T-cell (primary cell): ENCODE measurements around the gene CFAP54. TPM values are rescaled to one million over a fixed set of nuclear protein-coding genes. Genes with fewer than 3 reads are reported as not detected.

Experiments
- ATAC-seq, 4 experiments: fragments of 200-7000 bp in 3 of 4; fragments of 150-1000 bp in 1 of 4; cut with Tn5 transposase; replicated peaks in 1 of 4; 1 replicate in 3 of 4; 2 replicates in 1 of 4; pipeline ENCODE4 v1.10.0; 2021; ENCODE audit warnings: moderate library complexity in 3 of 4, mild to moderate bottlenecking in 2 of 4, moderate number of reproducible peaks in 1 of 4
- CTCF ChIA-PET, 2 donors: fragments of 300-600 bp; sonication (Branson Sonifier 250); formaldehyde crosslinking; loops; one replicate each; lab custom pipeline; 2022; ENCODE audit warnings: antibody characterized with exemption in 2 of 2; lab: Charles Lee
- POLR2A ChIA-PET, 2 donors: fragments of 300-600 bp; sonication (Branson Sonifier 250); formaldehyde crosslinking; loops; one replicate each; lab custom pipeline; 2022; ENCODE audit warnings: antibody characterized with exemption in 2 of 2; lab: Charles Lee
- DNase-seq, 35 experiments: peaks; one replicate each; pipeline versions ENCODE4 v3.0.0 to v3.0.0-alpha.2; 2013 to 2023
- H3K27ac ChIP-seq: one replicate; pipeline ENCODE4 v1.5.1; 2013; ENCODE audit warnings: low read length
- H3K27me3 ChIP-seq, 2 experiments: replicated peaks in 1 of 2; 1 replicate in 1 of 2; 2 replicates in 1 of 2; pipeline versions ENCODE4 v1.6.1 to v1.7.0; 2013; ENCODE audit warnings: low read length in 1 of 2, mixed read lengths in 1 of 2; ENCODE audit not compliant: control insufficient read depth in 2 of 2, insufficient read depth in 2 of 2; ENCODE audit errors: extremely low read depth in 1 of 2
- H3K36me3 ChIP-seq, 2 donors: 1 replicate in 1 of 2; 2 replicates in 1 of 2; pipeline versions ENCODE4 v1.6.1 to v1.7.0; 2013; ENCODE audit warnings: low read length in 1 of 2; ENCODE audit not compliant: control insufficient read depth in 2 of 2, insufficient read depth in 1 of 2; ENCODE audit errors: extremely low read depth in 1 of 2
- H3K4me1 ChIP-seq, 2 experiments: 1 replicate in 1 of 2; 2 replicates in 1 of 2; pipeline versions ENCODE4 v1.6.1 to v1.7.0; 2013; ENCODE audit warnings: low read length in 2 of 2, mixed read lengths in 1 of 2; ENCODE audit not compliant: insufficient read depth in 2 of 2, control insufficient read depth in 1 of 2; ENCODE audit errors: extremely low read depth in 1 of 2
- H3K4me3 ChIP-seq, 2 donors: 1 replicate in 1 of 2; 2 replicates in 1 of 2; pipeline versions ENCODE4 v1.5.1 to v1.7.0; 2013; ENCODE audit warnings: mild to moderate bottlenecking in 2 of 2, low read length in 1 of 2, moderate library complexity in 1 of 2; ENCODE audit not compliant: control insufficient read depth in 1 of 2; ENCODE audit errors: extremely low read depth in 1 of 2
- H3K9me3 ChIP-seq: 2 replicates; pipeline ENCODE4 v1.7.0; 2013
- H3K27ac Mint-ChIP-seq, 2 donors: one replicate each; pipeline ENCODE4 v1.8.0; 2020 to 2021; ENCODE audit warnings: mild to moderate bottlenecking in 2 of 2, mixed read lengths in 2 of 2
- H3K27me3 Mint-ChIP-seq, 2 donors: one replicate each; pipeline ENCODE4 v1.8.0; 2021 to 2022; ENCODE audit warnings: mixed read lengths in 2 of 2
- H3K36me3 Mint-ChIP-seq: one replicate; pipeline ENCODE4 v1.8.0; 2021; ENCODE audit warnings: mixed read lengths
- H3K4me1 Mint-ChIP-seq, 3 donors: one replicate each; pipeline ENCODE4 v1.8.0; 2020 to 2022; ENCODE audit warnings: mixed read lengths in 3 of 3, mild to moderate bottlenecking in 1 of 3
- H3K4me3 Mint-ChIP-seq, 3 donors: one replicate each; pipeline ENCODE4 v1.8.0; 2020 to 2022; ENCODE audit warnings: mild to moderate bottlenecking in 3 of 3, mixed read lengths in 3 of 3, moderate library complexity in 3 of 3
- H3K9me3 Mint-ChIP-seq, 3 donors: one replicate each; pipeline ENCODE4 v1.8.0; 2020 to 2022; ENCODE audit warnings: mixed read lengths in 3 of 3
- WGBS: methylation state at CpG from one replicate; pipeline ENCODE4 v1.1.5; 2013; ENCODE audit warnings: missing lambda C conversion rate; ENCODE audit not compliant: insufficient coverage; 5-methylcytosine and 5-hydroxymethylcytosine counted together
- total RNA-seq, 35 experiments: library from RNA in 6 of 35; stranded (reverse) in 6 of 35; fragments of 120-200 nt in 1 of 35; gene quantifications; one replicate each; pipeline versions ENCODE4 v1.2.1 to v1.2.4 and lab custom pipeline; 2013 to 2026

Gene CFAP54
- total RNA-seq, 5 donors from 2014 or later (not counting 1 experiment from before 2014, with no cell fraction given), result 0.47 to 0.95 (median 0.90) TPM

GRCh38 chr12:96549341-96549740 lies 60.0 kb downstream of the CFAP54 start:
- H3K4me3 Mint-ChIP-seq, result no peak overlapping the region
- H3K27ac ChIP-seq, result no peak overlapping the region
- no peaks in the 10 kb centered on the region for H3K9me3 ChIP-seq
- peaks cover 19 to 29% of the 10 kb centered on the region in 2 donors for H3K27me3 Mint-ChIP-seq
- no CpG with 5 or more reads among the region's 2 CpGs for WGBS
- ATAC-seq (no peak), DNase-seq (no peak)
- H3K36me3 Mint-ChIP-seq, result no peaks in the 10 kb centered on the region
- no peaks in the 10 kb centered on the region for H3K4me1 Mint-ChIP-seq
- ChIA-PET CTCF (no interaction called here), POLR2A (no interaction called here)
- no peaks in the 10 kb centered on the region for H3K4me1 ChIP-seq
- H3K27ac Mint-ChIP-seq, result no peak overlapping the region
- H3K4me3 ChIP-seq, result no peak overlapping the region
- H3K36me3 ChIP-seq, result no peaks in the 10 kb centered on the region
- H3K27me3 ChIP-seq, result peaks cover 0 to 12% of the 10 kb centered on the region in 2 experiments
- peaks cover 0 to 3% (median 2%) of the 10 kb centered on the region in 3 donors for H3K9me3 Mint-ChIP-seq

GRCh38 chr12:96570579-96570978 lies 81.2 kb downstream of the CFAP54 start:
- no peaks in the 10 kb centered on the region for H3K9me3 ChIP-seq
- no peaks in the 10 kb centered on the region for H3K4me1 ChIP-seq
- ATAC-seq (no peak), DNase-seq (no peak)
- H3K9me3 Mint-ChIP-seq, result peaks cover 0 to under 1% (median 0%) of the 10 kb centered on the region in 3 donors
- no peaks in the 10 kb centered on the region for H3K27me3 ChIP-seq
- CTCF ChIA-PET, result no interaction called here
- peaks cover 15 to 23% of the 10 kb centered on the region in 2 donors for H3K27me3 Mint-ChIP-seq
- no peak overlapping the region for H3K4me3 ChIP-seq
- no peak overlapping the region for H3K27ac Mint-ChIP-seq
- H3K36me3 Mint-ChIP-seq, result no peaks in the 10 kb centered on the region
- H3K27ac ChIP-seq, result no peak overlapping the region
- H3K4me1 Mint-ChIP-seq, result peaks cover 0 to 8% (median 7%) of the 10 kb centered on the region in 3 donors
- H3K36me3 ChIP-seq, result no peaks in the 10 kb centered on the region
- POLR2A ChIA-PET, result no interaction called here
- peak overlapping the region in 1 of 3 donors; percentile 29 for H3K4me3 Mint-ChIP-seq

DNA sequence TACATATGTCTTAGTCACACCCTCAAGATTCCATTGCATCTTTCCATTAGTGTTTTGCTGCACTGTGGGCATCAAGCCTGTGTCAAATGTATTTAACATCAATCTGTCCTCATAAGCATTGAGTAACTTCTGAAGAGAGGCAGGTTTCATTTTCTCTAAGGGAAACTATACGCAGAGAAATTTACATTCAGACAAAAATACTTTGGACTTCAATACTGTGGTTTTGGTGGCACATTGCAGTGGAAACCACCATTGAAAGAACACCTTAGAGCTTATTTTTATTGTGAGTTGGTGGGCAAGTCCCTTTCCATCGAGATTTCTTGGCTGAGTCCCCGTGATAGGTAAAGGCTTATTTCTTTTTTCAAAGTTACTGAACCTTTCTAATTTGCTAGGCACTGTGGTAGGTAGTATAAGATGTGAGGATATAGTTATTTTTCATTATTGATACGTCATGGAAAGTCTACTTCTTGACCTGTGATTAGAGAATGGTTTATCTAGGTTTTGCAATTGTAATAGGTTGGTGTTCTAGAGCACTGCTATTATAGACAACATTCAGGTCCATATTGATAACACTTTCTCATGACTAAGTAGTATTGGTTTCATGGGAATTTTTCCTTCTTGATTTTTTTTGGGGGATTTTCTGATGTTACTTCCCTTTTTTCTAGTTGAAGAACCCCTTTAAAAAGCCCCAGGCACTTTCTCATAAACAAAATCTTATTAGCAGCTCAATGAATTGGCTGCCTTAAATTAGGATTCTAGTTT lies 81.9 kb downstream of the CFAP54 start:
- H3K27me3 ChIP-seq, result no peaks in the 10 kb centered on the region
- ChIA-PET POLR2A (no interaction called here), CTCF (no interaction called here)
- ATAC-seq (peak in 1 of 4 experiments; percentile 54), DNase-seq (peak in 1 of 35 experiments; percentile 9)
- H3K27me3 Mint-ChIP-seq, result peaks cover 10 to 18% of the 10 kb centered on the region in 2 donors
- no peaks in the 10 kb centered on the region for H3K36me3 ChIP-seq
- H3K4me1 Mint-ChIP-seq, result peaks cover 0 to 8% (median 7%) of the 10 kb centered on the region in 3 donors
- no peaks in the 10 kb centered on the region for H3K9me3 ChIP-seq
- no CpG with 5 or more reads among the region's 4 CpGs for WGBS
- no peak overlapping the region for H3K27ac ChIP-seq
- H3K27ac Mint-ChIP-seq, result no peak overlapping the region
- no peak overlapping the region for H3K4me3 ChIP-seq
- H3K9me3 Mint-ChIP-seq, result no peaks in the 10 kb centered on the region
- H3K4me1 ChIP-seq, result no peaks in the 10 kb centered on the region
- H3K4me3 Mint-ChIP-seq, result peak overlapping the region in 2 of 3 donors; percentile 29 to 42
- no peaks in the 10 kb centered on the region for H3K36me3 Mint-ChIP-seq

GRCh38 chr12:96578526-96579125 lies 89.2 kb downstream of the CFAP54 start:
- ATAC-seq (peak; percentile 54 to 76 (median 70)), DNase-seq (peak in 4 of 35 experiments; percentile 2 to 77 (median 4))
- H3K4me3 ChIP-seq, result no peak overlapping the region
- ChIA-PET CTCF (interaction anchor here (0.7 to 4.2 kb wide), 7 partner anchors 725 to 1867 kb away, joined by 3 to 52 read pairs (median 4); no protein-coding TSS in a partner anchor), POLR2A (interaction anchor here in 1 of 2 donors (0.6 kb wide), 1 partner anchor 164 kb away, joined by 3 read pairs; no protein-coding TSS in a partner anchor)
- H3K27me3 ChIP-seq, result no peaks in the 10 kb centered on the region
- H3K9me3 Mint-ChIP-seq, result no peaks in the 10 kb centered on the region
- WGBS, result no CpG with 5 or more reads among the region's 3 CpGs
- no peaks in the 10 kb centered on the region for H3K4me1 ChIP-seq
- H3K9me3 ChIP-seq, result no peaks in the 10 kb centered on the region
- H3K27ac ChIP-seq, result no peak overlapping the region
- H3K4me3 Mint-ChIP-seq, result no peak overlapping the region
- H3K27ac Mint-ChIP-seq, result no peak overlapping the region
- no peaks in the 10 kb centered on the region for H3K36me3 ChIP-seq
- H3K4me1 Mint-ChIP-seq, result peaks cover 0 to 2% (median 0%) of the 10 kb centered on the region in 3 donors
- peaks cover 0 to 3% of the 10 kb centered on the region in 2 donors for H3K27me3 Mint-ChIP-seq
- no peaks in the 10 kb centered on the region for H3K36me3 Mint-ChIP-seq

GRCh38 chr12:96585977-96586376 lies 96.6 kb downstream of the CFAP54 start:
- no peak overlapping the region for H3K4me3 Mint-ChIP-seq
- ATAC-seq (no peak), DNase-seq (no peak)
- H3K4me1 Mint-ChIP-seq, result no peaks in the 10 kb centered on the region
- Histone ChIP-seq H3K9me3 (no peaks in the 10 kb centered on the region), H3K36me3 (no peaks in the 10 kb centered on the region), H3K4me3 (no peak overlapping the region), H3K4me1 (no peaks in the 10 kb centered on the region), H3K27ac (no peak overlapping the region), H3K27me3 (no peaks in the 10 kb centered on the region)
- no peaks in the 10 kb centered on the region for H3K36me3 Mint-ChIP-seq
- no peak overlapping the region for H3K27ac Mint-ChIP-seq
- WGBS, result no CpG with 5 or more reads among the region's 1 CpG
- POLR2A ChIA-PET, result no interaction called here
- no peaks in the 10 kb centered on the region for H3K9me3 Mint-ChIP-seq
- H3K27me3 Mint-ChIP-seq, result peaks cover 7 to 18% of the 10 kb centered on the region in 2 donors
- CTCF ChIA-PET, result interaction anchor here in 1 of 2 donors (0.6 kb wide), 1 partner anchor 1822 kb away, joined by 3 read pairs; no protein-coding TSS in a partner anchor

GRCh38 chr12:96587691-96588090 lies 98.3 kb downstream of the CFAP54 start:
- Histone ChIP-seq H3K9me3 (no peaks in the 10 kb centered on the region), H3K27me3 (no peaks in the 10 kb centered on the region), H3K4me1 (no peaks in the 10 kb centered on the region), H3K27ac (no peak overlapping the region), H3K4me3 (no peak overlapping the region), H3K36me3 (no peaks in the 10 kb centered on the region)
- Mint-ChIP-seq H3K27ac (no peak overlapping the region), H3K4me3 (no peak overlapping the region), H3K4me1 (no peaks in the 10 kb centered on the region), H3K36me3 (no peaks in the 10 kb centered on the region), H3K9me3 (peaks cover 0 to 3% (median 0%) of the 10 kb centered on the region in 3 donors), H3K27me3 (peaks cover 12 to 21% of the 10 kb centered on the region in 2 donors)
- ChIA-PET CTCF (no interaction called here), POLR2A (no interaction called here)
- WGBS, result 69% methylated on average over 2 of the region's 2 CpGs
- ATAC-seq, result no peak
- no peak for DNase-seq
